Loucy (cell line): ENCODE results near the gene WDR45B.

Source experiments
- CTCF ChIP-seq: fragments of 200-600 bp; sonication (generic); conservative IDR thresholded peaks from 2 replicates; pipeline ENCODE4 v1.5.1; 2014; ENCODE audit warnings: mild to moderate bottlenecking, antibody characterized with exemption, low read length
- EZH2phosphoT487 ChIP-seq: fragments of 200-600 bp; IDR thresholded peaks from 2 replicates; pipeline ENCODE4 v1.6.1; 2018; ENCODE audit warnings: antibody characterized with exemption, mild to moderate bottlenecking, moderate library complexity, borderline replicate concordance

GRCh38 chr17:82693168-82693867 is 45.1 kb upstream of the WDR45B start:
- TF ChIP-seq CTCF (no peak), EZH2phosphoT487 (no peak)
